Liver (tissue), 9 donors: ENCODE data around the gene ELOB. TPM values are rescaled to one million over a fixed set of nuclear protein-coding genes. Genes with fewer than 3 reads are reported as not detected.

Source experiments
- DNase-seq: peaks from one replicate; pipeline ENCODE4 v3.0.0-alpha.2; 2017; ENCODE audit warnings: low spot score
- H3K27ac ChIP-seq, 2 donors: one replicate each; pipeline ENCODE4 v1.7.0; 2013; ENCODE audit warnings: inconsistent platforms in 2 of 2, low read length in 2 of 2, control low read depth in 1 of 2, low read depth in 1 of 2, mild to moderate bottlenecking in 1 of 2
- H3K27me3 ChIP-seq, 4 donors: one replicate each; pipeline versions ENCODE4 v1.6.1 to v1.7.0; 2013; ENCODE audit warnings: low read length in 3 of 4, inconsistent platforms in 1 of 4, mild to moderate bottlenecking in 1 of 4, moderate library complexity in 1 of 4; ENCODE audit not compliant: control insufficient read depth in 4 of 4, insufficient read depth in 4 of 4
- H3K36me3 ChIP-seq, 4 donors: one replicate each; pipeline versions ENCODE4 v1.6.1 to v1.7.0; 2013; ENCODE audit warnings: low read length in 3 of 4, mild to moderate bottlenecking in 3 of 4, low read depth in 1 of 4, moderate library complexity in 1 of 4; ENCODE audit not compliant: control insufficient read depth in 4 of 4, insufficient read depth in 3 of 4
- H3K4me1 ChIP-seq, 4 donors: one replicate each; pipeline versions ENCODE4 v1.6.1 to v1.7.0; 2013; ENCODE audit warnings: low read length in 3 of 4, mild to moderate bottlenecking in 3 of 4, moderate library complexity in 1 of 4; ENCODE audit not compliant: control insufficient read depth in 4 of 4, insufficient read depth in 4 of 4
- H3K4me3 ChIP-seq, 3 donors: one replicate each; pipeline versions ENCODE4 v1.6.1 to v1.7.0; 2013; ENCODE audit warnings: low read length in 3 of 3, control low read depth in 1 of 3, low read depth in 1 of 3, mild to moderate bottlenecking in 1 of 3
- H3K9ac ChIP-seq, 2 donors: one replicate each; pipeline ENCODE4 v1.7.0; 2013; ENCODE audit warnings: low read length in 2 of 2, mild to moderate bottlenecking in 2 of 2, moderate library complexity in 2 of 2, control low read depth in 1 of 2, low read depth in 1 of 2
- H3K9me3 ChIP-seq, 4 donors: one replicate each; pipeline versions ENCODE4 v1.6.1 to v1.7.0; 2013; ENCODE audit warnings: low read length in 3 of 4; ENCODE audit not compliant: control insufficient read depth in 4 of 4
- EGR1 ChIP-seq, 2 donors: IDR thresholded peaks; 2 replicates each; pipeline ENCODE4 v1.6.1; 2016 to 2018; ENCODE audit warnings: antibody characterized with exemption in 2 of 2, low read depth in 2 of 2
- FOXA1 ChIP-seq: IDR thresholded peaks from 2 replicates; pipeline ENCODE4 v1.6.1; 2016; ENCODE audit warnings: antibody characterized with exemption
- FOXA2 ChIP-seq: IDR thresholded peaks from 2 replicates; pipeline ENCODE4 v1.6.1; 2016; ENCODE audit warnings: antibody characterized with exemption
- GABPA ChIP-seq, 2 donors: IDR thresholded peaks in 1 of 2; conservative IDR thresholded peaks in 1 of 2; 2 replicates each; pipeline ENCODE4 v1.6.1; 2016; ENCODE audit warnings: antibody characterized with exemption in 2 of 2, mild to moderate bottlenecking in 1 of 2, moderate library complexity in 1 of 2
- HNF4A ChIP-seq, 2 donors: conservative IDR thresholded peaks; 2 replicates each; pipeline ENCODE4 v1.6.1; 2016; ENCODE audit warnings: antibody characterized with exemption in 2 of 2, mild to moderate bottlenecking in 2 of 2
- HNF4G ChIP-seq: IDR thresholded peaks from 2 replicates; pipeline ENCODE4 v1.6.1; 2016; ENCODE audit warnings: antibody characterized with exemption
- JUND ChIP-seq, 2 donors: IDR thresholded peaks; 2 replicates each; pipeline ENCODE4 v1.6.1; 2016; ENCODE audit warnings: antibody characterized with exemption in 2 of 2
- MAX ChIP-seq: IDR thresholded peaks from 2 replicates; pipeline ENCODE4 v1.6.1; 2016; ENCODE audit warnings: antibody characterized with exemption
- NR2F2 ChIP-seq: IDR thresholded peaks from 2 replicates; pipeline ENCODE4 v1.6.1; 2016; ENCODE audit warnings: antibody characterized with exemption
- RAD21 ChIP-seq, 2 donors: IDR thresholded peaks; 2 replicates each; pipeline ENCODE4 v1.6.1; 2016; ENCODE audit warnings: antibody characterized with exemption in 2 of 2, mild to moderate bottlenecking in 2 of 2
- RXRA ChIP-seq, 2 donors: IDR thresholded peaks; 2 replicates each; pipeline ENCODE4 v1.6.1; 2017 to 2018; ENCODE audit warnings: antibody characterized with exemption in 2 of 2, mild to moderate bottlenecking in 1 of 2
- SP1 ChIP-seq: IDR thresholded peaks from 2 replicates; pipeline ENCODE4 v1.6.1; 2018; ENCODE audit warnings: antibody characterized with exemption, mild to moderate bottlenecking
- TAF1 ChIP-seq: conservative IDR thresholded peaks from 2 replicates; pipeline ENCODE4 v1.6.1; 2016; ENCODE audit warnings: antibody characterized with exemption, mild to moderate bottlenecking
- YY1 ChIP-seq: IDR thresholded peaks from 2 replicates; pipeline ENCODE4 v1.6.1; 2016; ENCODE audit warnings: antibody characterized with exemption, mild to moderate bottlenecking
- ZBTB33 ChIP-seq: IDR thresholded peaks from 2 replicates; pipeline ENCODE4 v1.6.1; 2016; ENCODE audit warnings: antibody characterized with exemption
- WGBS: extraction: QIAGEN DNeasy Blood & Tissue Kit; methylation state at CpG from one replicate; pipeline ENCODE4 v1.1.7; 2013; 5-methylcytosine and 5-hydroxymethylcytosine counted together
- polyA plus RNA-seq, 2 donors: library from polyadenylated mRNA; stranded (reverse) in 1 of 2; unstranded in 1 of 2; fragments of 200-250 nt in 1 of 2; fragments of >200 nt in 1 of 2; fragmentation: Nextera tagmentation in 1 of 2; extraction: Ambion mirVana in 1 of 2; gene quantifications; one replicate each; pipeline versions ENCODE4 v1.2.1 to v1.2.3, GENCODE V29; 2013 to 2015
- total RNA-seq, 2 donors: library from RNA; depleted of rRNA; stranded (reverse); fragments of >200 nt; gene quantifications; one replicate each; pipeline ENCODE4 v1.2.3, GENCODE V29; 2014
- TF ChIP-seq, protein P1 (sequence below): IDR thresholded peaks from 2 replicates; pipeline ENCODE4 v1.6.1; 2016; ENCODE audit warnings: antibody characterized with exemption, mild to moderate bottlenecking
- TF ChIP-seq, protein P2 (sequence below): IDR thresholded peaks from 2 replicates; pipeline ENCODE4 v1.6.1; 2016; ENCODE audit warnings: antibody characterized with exemption
- donor health status: healthy.
- donor health status: healthy.
- donor health status: healthy.
- donor health status: healthy.
- donor health status: healthy.

ELOB gene
- total and polyA plus RNA-seq, 4 donors, result 114 to 395 (median 313) TPM

DNA sequence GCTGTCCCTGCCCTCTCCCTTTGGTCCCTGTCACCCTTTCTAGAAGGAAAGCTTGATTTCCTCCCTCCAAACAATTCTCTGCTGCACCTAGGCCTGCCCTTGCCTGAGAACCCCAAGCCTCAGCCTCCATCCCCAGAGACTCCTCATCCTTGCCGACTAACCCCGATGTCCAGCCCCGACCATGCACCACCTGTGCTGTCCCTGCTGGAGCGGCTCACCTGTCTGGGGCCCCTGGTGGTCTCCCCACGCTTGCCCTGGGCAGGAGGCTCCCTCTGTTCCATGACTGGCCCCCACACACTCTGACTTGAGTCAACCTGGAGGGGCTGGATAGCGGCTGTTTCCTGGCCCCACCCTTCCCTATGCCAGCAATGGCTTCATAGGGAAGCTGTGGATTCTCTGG is 36.6 kb downstream of the ELOB start:
- DNase-seq, result no peak
- no peak for TF ChIP-seq EGR1 (IDR thresholded peaks at IDR 0.05; ENCODE audit: low read depth in 2 of 2)
- TF ChIP-seq HNF4G, result no peak
- no peak for TF ChIP-seq ZBTB33
- TF ChIP-seq MAX, result no peak
- TF ChIP-seq NR2F2, result no peak
- no peak for TF ChIP-seq YY1
- TF ChIP-seq HNF4A (conservative IDR thresholded peaks at IDR 0.05), result no peak
- TF ChIP-seq FOXA1, result no peak
- TF ChIP-seq RXRA (IDR thresholded peaks at IDR 0.05), result no peak
- TF ChIP-seq, protein P1, sequence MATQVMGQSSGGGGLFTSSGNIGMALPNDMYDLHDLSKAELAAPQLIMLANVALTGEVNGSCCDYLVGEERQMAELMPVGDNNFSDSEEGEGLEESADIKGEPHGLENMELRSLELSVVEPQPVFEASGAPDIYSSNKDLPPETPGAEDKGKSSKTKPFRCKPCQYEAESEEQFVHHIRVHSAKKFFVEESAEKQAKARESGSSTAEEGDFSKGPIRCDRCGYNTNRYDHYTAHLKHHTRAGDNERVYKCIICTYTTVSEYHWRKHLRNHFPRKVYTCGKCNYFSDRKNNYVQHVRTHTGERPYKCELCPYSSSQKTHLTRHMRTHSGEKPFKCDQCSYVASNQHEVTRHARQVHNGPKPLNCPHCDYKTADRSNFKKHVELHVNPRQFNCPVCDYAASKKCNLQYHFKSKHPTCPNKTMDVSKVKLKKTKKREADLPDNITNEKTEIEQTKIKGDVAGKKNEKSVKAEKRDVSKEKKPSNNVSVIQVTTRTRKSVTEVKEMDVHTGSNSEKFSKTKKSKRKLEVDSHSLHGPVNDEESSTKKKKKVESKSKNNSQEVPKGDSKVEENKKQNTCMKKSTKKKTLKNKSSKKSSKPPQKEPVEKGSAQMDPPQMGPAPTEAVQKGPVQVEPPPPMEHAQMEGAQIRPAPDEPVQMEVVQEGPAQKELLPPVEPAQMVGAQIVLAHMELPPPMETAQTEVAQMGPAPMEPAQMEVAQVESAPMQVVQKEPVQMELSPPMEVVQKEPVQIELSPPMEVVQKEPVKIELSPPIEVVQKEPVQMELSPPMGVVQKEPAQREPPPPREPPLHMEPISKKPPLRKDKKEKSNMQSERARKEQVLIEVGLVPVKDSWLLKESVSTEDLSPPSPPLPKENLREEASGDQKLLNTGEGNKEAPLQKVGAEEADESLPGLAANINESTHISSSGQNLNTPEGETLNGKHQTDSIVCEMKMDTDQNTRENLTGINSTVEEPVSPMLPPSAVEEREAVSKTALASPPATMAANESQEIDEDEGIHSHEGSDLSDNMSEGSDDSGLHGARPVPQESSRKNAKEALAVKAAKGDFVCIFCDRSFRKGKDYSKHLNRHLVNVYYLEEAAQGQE, result no peak
- no peak for TF ChIP-seq FOXA2
- no peak for TF ChIP-seq TAF1
- no peak for TF ChIP-seq GABPA (IDR thresholded peaks at IDR 0.05 in 1 of 2, conservative IDR thresholded peaks at IDR 0.05 in 1 of 2)
- TF ChIP-seq SP1, result no peak
- TF ChIP-seq JUND (IDR thresholded peaks at IDR 0.05), result no peak
- TF ChIP-seq, protein P2, sequence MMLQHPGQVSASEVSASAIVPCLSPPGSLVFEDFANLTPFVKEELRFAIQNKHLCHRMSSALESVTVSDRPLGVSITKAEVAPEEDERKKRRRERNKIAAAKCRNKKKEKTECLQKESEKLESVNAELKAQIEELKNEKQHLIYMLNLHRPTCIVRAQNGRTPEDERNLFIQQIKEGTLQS, result no peak
- Histone ChIP-seq H3K9ac (no peak overlapping the region), H3K27ac (no peak overlapping the region), H3K4me1 (no peaks in the 10 kb centered on the region), H3K4me3 (no peak overlapping the region), H3K36me3 (no peaks in the 10 kb centered on the region), H3K9me3 (no peaks in the 10 kb centered on the region), H3K27me3 (no peaks in the 10 kb centered on the region)
- 93% methylated on average over 6 of the region's 6 CpGs for WGBS

- 80% methylated on average over 8 of the region's 8 CpGs for WGBS
Observed at GRCh38 chr16:2739625-2740430, 37.3 kb downstream of the ELOB start.

More at GRCh38 chr16:2739625-2740430, 37.3 kb downstream of the ELOB start:
- Histone ChIP-seq H3K4me3 (no peak overlapping the region), H3K27ac (no peak overlapping the region), H3K9me3 (no peaks in the 10 kb centered on the region), H3K36me3 (no peaks in the 10 kb centered on the region), H3K27me3 (no peaks in the 10 kb centered on the region), H3K9ac (no peak overlapping the region), H3K4me1 (no peaks in the 10 kb centered on the region)
- TF ChIP-seq, protein P2, result no peak
- TF ChIP-seq RAD21 (IDR thresholded peaks at IDR 0.05) (no peak), SP1 (no peak), HNF4G (no peak), FOXA2 (no peak), EGR1 (IDR thresholded peaks at IDR 0.05; ENCODE audit: low read depth in 2 of 2) (no peak), RXRA (IDR thresholded peaks at IDR 0.05) (no peak), ZBTB33 (no peak), JUND (IDR thresholded peaks at IDR 0.05) (no peak), FOXA1 (no peak)
- DNase-seq, result no peak
